ENCODE data around the gene FOLR1.
"Not testable (repeated sequence)": the region's sequence is repeated elsewhere in the genome, so short reads cannot be mapped to it uniquely, and the experiment has no call there.

The FOLR1 gene

GRCh38 chr11:72188267-72188666 lies 3.7 kb upstream of the FOLR1 start:
- no peak for DNase-seq

GRCh38 chr11:72189455-72190250 lies 2.3 kb upstream of the FOLR1 start:
- DNase-seq = peak; percentile 5

- no peak for DNase-seq
Observed at GRCh38 chr11:72190631-72191071, 1.3 kb upstream of the FOLR1 start.

- DNase-seq = no peak
Observed at GRCh38 chr11:72195518-72196270, 3.8 kb downstream of the FOLR1 start.

- DNase-seq = not testable (repeated sequence)
Observed at GRCh38 chr11:72201445-72201844, 9.5 kb downstream of the FOLR1 start.

GRCh38 chr11:72202571-72202970 lies 10.6 kb downstream of the FOLR1 start:
- DNase-seq = no peak

GRCh38 chr11:72203163-72203562 lies 11.2 kb downstream of the FOLR1 start:
- no peak for DNase-seq

- no peak for DNase-seq
Observed at GRCh38 chr11:72204886-72205285, 12.9 kb downstream of the FOLR1 start.

- not testable (repeated sequence) for DNase-seq
Observed at GRCh38 chr11:72206794-72207193, 14.9 kb downstream of the FOLR1 start.

GRCh38 chr11:72208281-72208680 lies 16.3 kb downstream of the FOLR1 start:
- DNase-seq = no peak

- DNase-seq = no peak
Observed at GRCh38 chr11:72209101-72209500, 17.2 kb downstream of the FOLR1 start.

GRCh38 chr11:72216638-72217037 lies 24.7 kb downstream of the FOLR1 start, which contains the start of gene FOLR2:
TSS of gene FOLR2 (plus strand) at chr11:72216794. CDS start at chr11:72218585, 1,791 bp downstream.
- DNase-seq = no peak

- no peak for DNase-seq
Observed at GRCh38 chr11:72217841-72218240, 25.9 kb downstream of the FOLR1 start.

- DNase-seq = no peak
Observed at GRCh38 chr11:72218251-72218745, 26.4 kb downstream of the FOLR1 start.

- DNase-seq = no peak
Observed at GRCh38 chr11:72220696-72221363, 28.9 kb downstream of the FOLR1 start.

- no peak for DNase-seq
Observed at GRCh38 chr11:72221386-72222075, 29.6 kb downstream of the FOLR1 start.

- no peak for DNase-seq
Observed at GRCh38 chr11:72222106-72222891, 30.4 kb downstream of the FOLR1 start.

GRCh38 chr11:72222907-72223614 lies 31.1 kb downstream of the FOLR1 start:
- DNase-seq = peak; percentile 95

- DNase-seq = peak; percentile 79
Observed at GRCh38 chr11:72223615-72224563, 31.9 kb downstream of the FOLR1 start.
